HepG2 (cell line): ENCODE data around the gene POLR2B. TPM values are rescaled to one million over a fixed set of nuclear protein-coding genes. Genes with fewer than 3 reads are reported as not detected.

Experiments used
- ATAC-seq: fragments of 200-7000 bp; cut with Tn5 transposase; 3 replicates; pipeline ENCODE4 v1.9.1; 2020; ENCODE audit warnings: mild to moderate bottlenecking, moderate library complexity
- BruUV-seq: library from RNA; stranded (reverse); fragments of 400-500 nt; replicated peaks from 2 replicates; lab custom pipeline; 2021; lab: Mats Ljungman, UMichigan
- CTCF ChIA-PET: fragments of 300-600 bp; formaldehyde crosslinking; extraction: SDS; loops from one replicate; lab custom pipeline; 2021; ENCODE audit warnings: low total read pairs, inconsistent platforms, low intra/inter-chr PET ratio; lab: Yijun Ruan, JAX
- POLR2A ChIA-PET: fragments of 350-600 bp; sonication (Branson Sonifier 250); formaldehyde crosslinking; loops from one replicate; lab custom pipeline; 2020; ENCODE audit warnings: antibody characterized with exemption, inconsistent platforms; lab: Yijun Ruan, JAX
- DNase-seq: peaks from one replicate; pipeline ENCODE4 v3.0.0-alpha.2; 2015; ENCODE audit warnings: low spot score
- FAIRE-seq: peaks from 3 replicates; lab custom pipeline; 2011; peaks lifted over from hg19 to GRCh38; lab: Jason Lieb, UNC
- H2AFZ ChIP-seq: one replicate; pipeline ENCODE4 v1.6.1; 2011; ENCODE audit warnings: low read length, inconsistent platforms
- H3K27ac ChIP-seq: fragments of 300-600 bp; 3 replicates; pipeline ENCODE4 v1.8.0; 2011; ENCODE audit warnings: mixed run types, mild to moderate bottlenecking, mixed read lengths, low read length, inconsistent platforms; ENCODE audit not compliant: insufficient read depth; ENCODE audit errors: extremely low read length
- H3K27me3 ChIP-seq, 2 experiments: fragments of 200-600 bp in 1 of 2; 2 replicates in 1 of 2; 3 replicates in 1 of 2; pipeline versions ENCODE4 v1.6.0 to v1.8.0; 2011; ENCODE audit warnings: low read length in 2 of 2, mild to moderate bottlenecking in 2 of 2, moderate library complexity in 2 of 2, inconsistent platforms in 1 of 2; ENCODE audit not compliant: insufficient read depth in 2 of 2, control insufficient read depth in 1 of 2
- H3K36me3 ChIP-seq, 2 experiments: fragments of 200-600 bp in 1 of 2; replicated peaks in 1 of 2; 2 replicates in 1 of 2; 3 replicates in 1 of 2; pipeline versions ENCODE4 v1.5.1 to v1.8.0; 2011; ENCODE audit warnings: low read length in 2 of 2, inconsistent platforms in 1 of 2; ENCODE audit not compliant: insufficient read depth in 2 of 2, control insufficient read depth in 1 of 2
- H3K4me1 ChIP-seq: 2 replicates; pipeline ENCODE4 v1.5.1; 2012; ENCODE audit warnings: low read length, inconsistent platforms; ENCODE audit not compliant: insufficient read depth
- H3K4me2 ChIP-seq: 2 replicates; pipeline ENCODE4 v1.6.0; 2011; ENCODE audit warnings: low read depth, low read length, inconsistent platforms
- H3K4me3 ChIP-seq, 3 experiments: fragments of 200-600 bp in 1 of 3; sonication (generic), shearing (Covaris generic) in 1 of 3; replicated peaks in 1 of 3; 2 replicates each; pipeline ENCODE4 v1.5.1; 2011 to 2016; ENCODE audit warnings: low read length in 3 of 3, inconsistent platforms in 2 of 3, low read depth in 2 of 3, mild to moderate bottlenecking in 2 of 3, control low read depth in 1 of 3, mixed read lengths in 1 of 3; ENCODE audit not compliant: insufficient read depth in 1 of 3
- H3K79me2 ChIP-seq: one replicate; pipeline ENCODE4 v1.6.1; 2011; ENCODE audit warnings: low read length, inconsistent platforms; ENCODE audit not compliant: insufficient read depth
- H3K9ac ChIP-seq: 2 replicates; pipeline ENCODE4 v1.6.0; 2011; ENCODE audit warnings: mild to moderate bottlenecking, low read depth, low read length, inconsistent platforms; ENCODE audit not compliant: insufficient read depth
- H3K9me3 ChIP-seq: 2 replicates; pipeline ENCODE4 v1.5.1; 2012; ENCODE audit warnings: mild to moderate bottlenecking, low read length
- H4K20me1 ChIP-seq: 2 replicates; pipeline ENCODE4 v1.6.0; 2011; ENCODE audit warnings: inconsistent platforms, mild to moderate bottlenecking, low read length, moderate library complexity; ENCODE audit not compliant: insufficient read depth
- ESRRA ChIP-seq: sonication (generic); formaldehyde crosslinking; IDR thresholded peaks from 2 replicates; pipeline ENCODE4 v1.5.1; 2020; ENCODE audit warnings: mild to moderate bottlenecking, low read depth, missing genetic modification reagents
- MED13 ChIP-seq: sonication (generic); formaldehyde crosslinking; IDR thresholded peaks from 2 replicates; pipeline ENCODE4 v1.5.0; 2020; ENCODE audit warnings: missing genetic modification reagents
- PHF8 ChIP-seq: sonication (generic); formaldehyde crosslinking; IDR thresholded peaks from 2 replicates; pipeline ENCODE4 v1.5.0; 2020; ENCODE audit warnings: missing genetic modification reagents
- SMAD1 ChIP-seq: sonication (generic); formaldehyde crosslinking; IDR thresholded peaks from 2 replicates; pipeline ENCODE4 v1.4.0; 2020; ENCODE audit warnings: missing genetic modification reagents, low read depth, mild to moderate bottlenecking, borderline replicate concordance
- SMARCC2 ChIP-seq: fragments of 450-650 bp; IDR thresholded peaks from 2 replicates; pipeline ENCODE4 v1.6.1; 2017; ENCODE audit warnings: antibody characterized with exemption, mild to moderate bottlenecking
- ZNF549 ChIP-seq: sonication (generic); formaldehyde crosslinking; IDR thresholded peaks from 2 replicates; pipeline ENCODE4 v1.5.0; 2020; ENCODE audit warnings: missing genetic modification reagents
- ZNF557 ChIP-seq: sonication (generic); formaldehyde crosslinking; IDR thresholded peaks from 2 replicates; pipeline ENCODE4 v1.4.0; 2020; ENCODE audit warnings: missing genetic modification reagents
- WGBS: methylation state at CpG from one replicate; pipeline ENCODE4 v1.1.6; 2017; ENCODE audit warnings: low lambda C conversion rate; 5-methylcytosine and 5-hydroxymethylcytosine counted together
- in situ Hi-C: cut with HindIII; loops from 2 replicates; pipeline ENCODE4 v1.10.0; 2017; ENCODE audit warnings: low pct_unique_long_range_greater_than_20kb; ENCODE audit not compliant: extremely low pct_ligation_motif_present
- intact Hi-C: fragments of 100-400 bp; cut with micrococcal nuclease; formaldehyde crosslinking; loops from one replicate; pipeline ENCODE4 v1.10.0; 2022; ENCODE audit not compliant: unreplicated experiment
- polyA plus RNA-seq, 8 experiments: library from polyadenylated mRNA; depleted of rRNA in 3 of 8; stranded (reverse) in 7 of 8; unstranded in 1 of 8; fragments of >200 nt; fragmentation: Illumina TruSeq in 4 of 8; extraction: Trizol in 4 of 8; gene quantifications; 2 replicates each; pipeline versions ENCODE4 v1.2.1 to v1.2.3, GENCODE V29; 2011 to 2016; ENCODE audit warnings: low read depth in 4 of 8, missing spikeins in 1 of 8, mixed read lengths in 1 of 8; ENCODE audit not compliant: insufficient read depth in 1 of 8
- total RNA-seq, 5 experiments: library from RNA; depleted of rRNA; stranded (reverse); fragments of >200 nt; fragmentation: Illumina TruSeq; extraction: Trizol; gene quantifications; 2 replicates each; pipeline ENCODE4 v1.2.3, GENCODE V29; 2016; ENCODE audit warnings: low read depth in 1 of 5
- TF ChIP-seq, protein P1 (sequence below): sonication (generic); formaldehyde crosslinking; IDR thresholded peaks from 2 replicates; pipeline ENCODE4 v1.8.0; 2022; ENCODE audit warnings: missing genetic modification reagents, low read depth, mild to moderate bottlenecking, borderline replicate concordance
- TF ChIP-seq, protein P2 (sequence below): fragments of 450-650 bp; IDR thresholded peaks from 2 replicates; pipeline ENCODE4 v1.6.1; 2016

POLR2B gene
- total and polyA plus RNA-seq, 2 of the 13 experiments (the other 11 are each of a cell fraction or from before 2014, with no cell fraction given): 70.6 to 116 TPM

DNA sequence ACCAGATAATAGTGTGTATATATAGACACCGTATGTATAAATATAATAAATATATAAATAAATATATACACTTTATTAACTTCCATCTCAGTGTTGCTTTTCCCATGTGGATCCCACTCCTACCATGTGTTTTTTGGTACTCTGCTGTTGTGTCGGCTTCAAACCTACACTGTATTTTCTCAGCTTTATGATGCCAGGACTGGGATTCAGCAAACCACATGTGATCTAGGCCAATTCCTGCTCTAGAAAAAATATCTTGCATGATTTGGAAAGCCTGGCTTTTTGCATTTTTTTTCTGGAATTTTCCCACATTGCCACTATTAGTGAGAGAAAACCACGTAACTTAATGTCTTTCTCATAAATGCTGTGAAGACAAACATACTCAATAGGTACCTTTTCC is 55.8 kb downstream of the POLR2B start:
- no peak for DNase-seq
- Histone ChIP-seq H2AFZ (no peak overlapping the region), H3K27ac (no peak overlapping the region), H3K9me3 (no peaks in the 10 kb centered on the region), H3K4me3 (no peak overlapping the region), H3K27me3 (peaks cover 0 to 5% of the 10 kb centered on the region in 2 experiments; a peak in 1 of 5 replicates), H3K79me2 (no peaks in the 10 kb centered on the region), H3K4me2 (no peak overlapping the region), H3K36me3 (peaks cover 6 to 21% of the 10 kb centered on the region in 2 experiments), H4K20me1 (no peaks in the 10 kb centered on the region), H3K4me1 (no peaks in the 10 kb centered on the region), H3K9ac (no peak overlapping the region)
- TF ChIP-seq SMAD1: no peak
- TF ChIP-seq, protein P1, sequence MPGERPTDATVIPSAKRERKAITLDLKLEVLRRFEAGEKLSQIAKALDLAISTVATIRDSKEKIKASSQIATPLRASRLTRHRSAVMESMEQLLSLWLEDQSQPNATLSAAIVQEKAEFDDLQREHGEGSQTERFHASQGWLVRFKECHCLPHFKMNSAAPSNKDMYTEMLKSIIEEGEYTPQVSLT: no peak
- no peak for TF ChIP-seq MED13 (CRISPR knock-in tag)
- TF ChIP-seq PHF8 (CRISPR knock-in tag): no peak
- no peak for TF ChIP-seq ZNF557 (CRISPR knock-in tag)
- TF ChIP-seq ESRRA (CRISPR knock-in tag): no peak
- TF ChIP-seq SMARCC2: no peak
- TF ChIP-seq, protein P2, sequence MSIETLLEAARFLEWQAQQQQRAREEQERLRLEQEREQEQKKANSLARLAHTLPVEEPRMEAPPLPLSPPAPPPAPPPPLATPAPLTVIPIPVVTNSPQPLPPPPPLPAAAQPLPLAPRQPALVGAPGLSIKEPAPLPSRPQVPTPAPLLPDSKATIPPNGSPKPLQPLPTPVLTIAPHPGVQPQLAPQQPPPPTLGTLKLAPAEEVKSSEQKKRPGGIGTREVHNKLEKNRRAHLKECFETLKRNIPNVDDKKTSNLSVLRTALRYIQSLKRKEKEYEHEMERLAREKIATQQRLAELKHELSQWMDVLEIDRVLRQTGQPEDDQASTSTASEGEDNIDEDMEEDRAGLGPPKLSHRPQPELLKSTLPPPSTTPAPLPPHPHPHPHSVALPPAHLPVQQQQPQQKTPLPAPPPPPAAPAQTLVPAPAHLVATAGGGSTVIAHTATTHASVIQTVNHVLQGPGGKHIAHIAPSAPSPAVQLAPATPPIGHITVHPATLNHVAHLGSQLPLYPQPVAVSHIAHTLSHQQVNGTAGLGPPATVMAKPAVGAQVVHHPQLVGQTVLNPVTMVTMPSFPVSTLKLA: peak; percentile 83
- no peak for TF ChIP-seq ZNF549 (CRISPR knock-in tag)
- CTCF ChIA-PET: no interaction called here
- no peak for ATAC-seq
- intact Hi-C loops: no loop called here
- BruUV-seq: no TSS peak
- POLR2A ChIA-PET: interaction anchor here (1.5 kb wide), 1 partner anchor 9 kb away, joined by 4 read pairs; no protein-coding TSS in a partner anchor
- no peak for FAIRE-seq
- in situ Hi-C loops: no loop called here
- WGBS: 89% methylated on average over 3 of the region's 3 CpGs
